ENCODE measurements around the gene GMDS. TPM values are rescaled to one million over a fixed set of nuclear protein-coding genes. Genes with fewer than 3 reads are reported as not detected.

GMDS gene
- 7.8 and 10.0 TPM in 2 replicates for total RNA-seq (2014; rRNA removed; shearing (Covaris generic))
- 32.3 and 34.5 TPM in 2 replicates for polyA plus RNA-seq (2015; cell fraction: cytosol; rRNA removed)
- polyA plus RNA-seq (2015; cell fraction: nucleus; rRNA removed): 17.5 TPM in 2 replicates

- DNase-seq (ENCODE audit: low read depth): peak; percentile 87
Measured at GRCh38 chr6:2245103-2245876, at the start of gene GMDS. TSS of gene GMDS (minus strand) at chr6:2245605.

DNA sequence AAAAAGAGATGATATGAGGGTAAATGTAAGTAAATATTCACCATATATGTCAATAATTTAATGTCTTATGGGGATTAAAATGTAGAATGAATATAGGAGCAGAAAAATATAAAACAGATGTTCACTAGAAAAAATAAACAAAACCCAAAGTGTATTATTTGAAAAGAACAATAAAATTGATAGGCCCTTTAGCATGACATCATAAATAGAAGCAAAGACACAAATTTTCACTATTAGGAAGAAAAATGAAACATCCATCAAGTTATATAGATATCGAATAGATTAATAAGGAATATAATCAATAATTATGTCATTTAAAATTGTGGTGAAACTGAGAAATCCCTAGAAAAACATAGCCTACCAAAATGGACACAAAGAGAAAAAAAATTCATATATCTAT lies 40.1 kb upstream of the GMDS start:
- DNase-seq (ENCODE audit: low read depth): no peak

GRCh38 chr6:2275892-2276242 lies 30.5 kb upstream of the GMDS start:
- no peak for DNase-seq (ENCODE audit: low read depth)

DNA sequence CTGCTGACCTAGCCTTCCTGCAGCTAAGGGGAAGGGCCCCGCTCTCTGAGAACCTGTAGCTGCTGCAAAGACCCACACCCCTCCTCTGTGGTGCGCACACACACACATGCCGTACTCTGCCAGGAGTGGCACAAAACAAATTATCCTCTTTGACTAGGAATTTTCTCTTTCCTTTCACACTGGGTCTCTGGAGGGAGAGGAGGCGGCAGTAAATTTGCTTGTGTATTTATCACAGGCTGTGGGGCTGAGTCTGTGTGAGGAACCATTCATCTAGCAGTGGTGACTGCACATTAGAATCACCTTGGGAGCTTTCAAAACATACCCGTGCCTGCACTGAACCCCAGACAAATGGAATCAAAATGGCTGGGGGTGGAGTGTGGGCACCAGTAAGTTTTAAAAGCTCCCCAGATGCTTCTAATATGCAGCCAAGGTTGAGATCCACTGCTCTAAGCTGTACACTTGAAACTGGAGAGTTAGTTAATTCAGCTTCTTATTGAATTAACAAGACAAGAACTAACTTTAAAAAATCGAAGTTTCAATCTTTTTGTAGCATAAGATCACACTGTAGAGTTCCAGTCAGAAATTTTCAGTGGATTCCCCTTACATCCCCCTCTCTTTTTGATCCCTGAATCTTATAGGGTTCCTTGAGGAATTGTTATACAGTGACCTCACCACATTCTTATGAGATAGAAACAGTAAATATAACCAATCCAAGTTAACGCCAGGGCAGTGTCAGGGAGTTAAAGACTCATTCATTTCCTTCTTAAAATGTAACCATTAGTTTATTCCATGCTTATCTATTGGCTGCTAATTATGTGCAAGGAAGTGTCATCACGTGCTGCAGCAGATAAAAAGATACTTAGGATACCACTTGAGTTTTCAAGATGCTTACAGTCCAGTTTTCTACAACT lies 29.8 kb upstream of the GMDS start:
- peak; percentile 1 for DNase-seq (ENCODE audit: low read depth)

GRCh38 chr6:2272696-2273095 lies 27.3 kb upstream of the GMDS start:
- no peak for DNase-seq (ENCODE audit: low read depth)

DNA sequence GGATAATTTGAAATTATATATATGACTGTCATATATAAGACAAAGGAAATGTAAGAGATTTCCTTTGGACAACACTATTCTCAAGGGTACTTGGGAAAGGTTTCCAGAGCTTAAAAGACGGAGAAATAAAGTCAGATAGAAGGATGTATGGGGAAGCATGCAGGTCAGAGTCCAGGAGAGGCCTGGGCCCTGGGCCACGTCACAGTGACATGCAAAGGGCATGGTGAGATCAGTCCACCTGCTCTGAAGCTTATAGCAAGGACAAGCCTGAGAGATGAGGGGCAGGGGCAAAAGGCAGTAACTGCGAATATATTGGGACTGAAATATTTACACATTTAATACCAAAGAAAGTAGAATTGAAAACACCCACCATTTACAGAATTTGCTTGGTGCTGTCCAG lies 24.6 kb upstream of the GMDS start:
- DNase-seq (ENCODE audit: low read depth): no peak

DNA sequence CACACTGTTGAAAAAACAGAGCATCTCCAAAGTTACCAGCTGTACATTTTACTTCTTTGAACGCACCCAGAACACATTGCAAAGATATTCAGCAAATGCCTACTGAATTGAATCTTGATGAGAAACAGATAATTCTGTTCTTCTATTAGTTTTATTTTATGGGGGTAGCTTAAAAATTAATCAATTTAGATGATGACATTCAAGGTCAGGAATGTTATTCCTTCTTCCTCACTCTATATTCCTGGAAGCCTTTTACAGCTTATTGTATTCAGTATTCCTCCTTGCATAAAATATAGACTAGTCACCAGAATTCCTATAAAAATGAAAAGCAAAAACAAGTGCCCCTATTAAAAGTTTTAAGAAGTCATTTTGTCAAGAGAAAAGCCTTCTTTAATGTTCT lies 21.4 kb upstream of the GMDS start:
- DNase-seq (ENCODE audit: low read depth): no peak

GRCh38 chr6:2266031-2266795 lies 20.8 kb upstream of the GMDS start:
- no peak for DNase-seq (ENCODE audit: low read depth)

- peak; percentile 83 for DNase-seq (ENCODE audit: low read depth)
Measured at GRCh38 chr6:2264932-2265331, 19.5 kb upstream of the GMDS start.

GRCh38 chr6:2263896-2264295 lies 18.5 kb upstream of the GMDS start:
- no peak for DNase-seq (ENCODE audit: low read depth)

DNA sequence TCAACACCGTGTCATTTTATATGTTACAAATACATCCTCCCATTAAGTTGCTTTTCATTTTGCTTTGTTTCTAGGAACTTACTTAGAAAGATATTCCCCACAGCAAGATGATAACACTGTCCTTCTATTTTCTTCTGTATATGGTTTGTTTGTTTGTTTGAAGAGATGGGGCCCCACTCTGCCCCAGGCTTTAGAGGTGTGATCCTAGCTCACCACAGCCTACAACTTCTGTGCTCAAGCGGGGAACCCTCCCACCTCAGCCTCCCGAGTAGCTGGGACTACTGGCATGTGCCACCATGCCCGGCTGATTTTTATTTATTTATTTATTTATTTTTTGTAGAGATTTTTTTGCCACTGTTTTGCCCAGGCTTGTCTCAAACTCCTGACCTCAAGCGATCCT lies 14.2 kb upstream of the GMDS start:
- DNase-seq (ENCODE audit: low read depth): no peak

DNA sequence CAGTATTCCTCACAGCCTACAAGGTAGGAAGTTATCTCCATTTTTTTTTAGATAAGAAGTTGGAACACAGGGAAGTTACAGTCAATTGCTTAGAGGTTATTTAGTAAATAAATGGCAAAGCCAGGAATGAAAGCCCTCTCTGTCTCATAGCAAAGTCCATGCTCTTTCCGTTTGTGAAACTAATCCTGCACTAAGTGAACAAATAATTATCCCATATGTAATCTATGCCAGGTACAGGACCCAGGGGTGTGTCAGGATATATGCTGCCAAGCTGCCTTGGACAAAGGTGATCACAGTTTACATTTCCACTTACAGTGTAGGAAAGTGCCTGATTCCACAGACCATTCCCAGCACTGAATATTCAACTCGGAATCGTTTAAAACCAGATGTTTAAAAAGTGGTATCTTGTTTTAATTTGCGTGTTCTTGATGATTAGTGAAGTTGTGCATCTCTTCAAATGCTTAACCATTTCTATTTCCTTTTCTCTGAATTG lies 13.6 kb upstream of the GMDS start:
- DNase-seq (ENCODE audit: low read depth): no peak

- DNase-seq (ENCODE audit: low read depth): no peak
Measured at GRCh38 chr6:2258112-2258511, 12.7 kb upstream of the GMDS start.

DNA sequence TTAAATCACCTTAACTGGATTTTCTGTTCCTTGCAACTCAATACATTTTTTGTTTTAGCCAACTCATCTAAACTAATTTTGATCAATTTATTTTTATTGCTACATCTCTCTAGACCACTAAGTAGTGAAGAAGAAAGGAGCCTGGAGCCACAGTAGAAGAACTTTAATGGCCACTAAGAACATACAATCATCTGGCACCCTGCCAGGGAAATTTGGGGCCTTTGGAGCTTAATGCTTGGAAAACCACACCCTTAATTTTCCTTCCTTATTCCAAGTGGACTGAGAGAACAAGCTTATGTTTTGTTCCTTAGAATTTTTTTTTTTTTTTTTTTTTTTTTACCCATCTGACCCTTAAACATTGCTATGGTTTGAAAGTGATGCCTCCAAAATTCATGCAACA lies 12.0 kb upstream of the GMDS start:
- no peak for DNase-seq (ENCODE audit: low read depth)

- DNase-seq (ENCODE audit: low read depth): no peak
Measured at GRCh38 chr6:2254747-2255146, 9.3 kb upstream of the GMDS start.

DNA sequence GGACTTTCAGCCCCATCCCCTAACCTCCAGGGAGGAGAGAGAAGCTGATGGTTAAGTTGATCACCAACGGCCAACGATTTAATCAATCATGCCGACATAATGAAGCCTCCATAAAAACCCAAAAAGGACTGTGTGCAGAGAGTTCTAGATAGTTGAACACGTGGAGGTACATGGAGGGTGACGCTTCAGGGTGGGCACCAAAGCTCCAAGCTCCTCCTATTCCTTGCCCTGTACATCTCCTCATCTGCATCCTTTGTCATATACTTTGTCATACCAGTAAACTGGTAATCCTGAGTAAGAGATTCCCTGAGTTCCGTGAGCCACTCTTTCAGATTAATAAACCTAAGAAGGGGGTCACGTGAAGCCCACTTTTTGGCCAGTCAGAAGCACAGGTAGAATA lies 3.7 kb upstream of the GMDS start:
- no peak for DNase-seq (ENCODE audit: low read depth)

- no peak for DNase-seq (ENCODE audit: low read depth)
Measured at GRCh38 chr6:2247664-2248063, 2.3 kb upstream of the GMDS start.

DNA sequence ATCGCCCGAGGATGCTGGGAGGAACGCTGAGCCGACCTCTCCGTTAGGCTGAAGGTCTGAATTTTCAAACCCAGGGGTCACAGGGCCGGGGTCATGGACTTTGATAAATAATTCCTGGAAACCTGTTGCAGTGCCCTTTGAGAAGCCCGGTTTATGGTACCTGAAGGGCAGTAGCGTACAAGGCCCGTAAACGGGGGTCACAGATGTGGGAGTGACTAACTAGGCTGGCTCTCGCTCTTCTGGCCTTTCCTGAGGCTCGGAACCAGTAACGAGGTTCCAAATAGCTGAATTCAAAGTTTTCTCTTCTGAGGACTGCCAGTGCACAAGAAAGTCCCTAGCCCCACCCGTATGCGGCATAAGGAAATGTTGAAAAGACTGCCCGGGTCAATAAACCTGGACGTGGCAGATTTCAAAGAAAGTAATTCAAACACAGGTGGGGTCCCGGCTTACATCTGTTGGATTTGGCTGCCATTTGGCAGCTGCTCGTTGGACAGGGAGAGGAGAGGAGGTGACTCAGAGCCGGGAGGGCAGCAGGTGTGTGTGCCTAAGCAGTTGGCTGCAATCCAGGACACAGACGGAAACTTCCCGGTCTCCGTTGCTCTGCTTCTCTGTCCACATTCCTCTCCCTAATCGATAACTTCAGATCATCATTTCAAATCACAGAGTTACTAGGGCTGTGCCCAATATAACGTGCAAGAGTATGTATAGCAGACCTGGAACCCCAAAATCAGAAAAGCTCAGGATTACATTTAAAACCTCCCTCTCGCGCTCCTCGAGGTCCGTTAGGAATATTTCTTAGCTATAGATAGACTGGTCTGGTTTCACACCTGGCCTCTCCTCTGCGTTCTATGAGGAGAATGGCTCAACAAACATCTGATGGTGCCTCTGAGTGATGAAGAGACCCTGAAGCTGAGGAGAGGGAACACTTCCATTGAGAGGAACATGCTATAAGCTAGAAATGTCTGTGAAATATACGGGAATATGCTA lies 765 bp upstream of the GMDS start:
- peak; percentile 58 for DNase-seq (ENCODE audit: low read depth)

DNA sequence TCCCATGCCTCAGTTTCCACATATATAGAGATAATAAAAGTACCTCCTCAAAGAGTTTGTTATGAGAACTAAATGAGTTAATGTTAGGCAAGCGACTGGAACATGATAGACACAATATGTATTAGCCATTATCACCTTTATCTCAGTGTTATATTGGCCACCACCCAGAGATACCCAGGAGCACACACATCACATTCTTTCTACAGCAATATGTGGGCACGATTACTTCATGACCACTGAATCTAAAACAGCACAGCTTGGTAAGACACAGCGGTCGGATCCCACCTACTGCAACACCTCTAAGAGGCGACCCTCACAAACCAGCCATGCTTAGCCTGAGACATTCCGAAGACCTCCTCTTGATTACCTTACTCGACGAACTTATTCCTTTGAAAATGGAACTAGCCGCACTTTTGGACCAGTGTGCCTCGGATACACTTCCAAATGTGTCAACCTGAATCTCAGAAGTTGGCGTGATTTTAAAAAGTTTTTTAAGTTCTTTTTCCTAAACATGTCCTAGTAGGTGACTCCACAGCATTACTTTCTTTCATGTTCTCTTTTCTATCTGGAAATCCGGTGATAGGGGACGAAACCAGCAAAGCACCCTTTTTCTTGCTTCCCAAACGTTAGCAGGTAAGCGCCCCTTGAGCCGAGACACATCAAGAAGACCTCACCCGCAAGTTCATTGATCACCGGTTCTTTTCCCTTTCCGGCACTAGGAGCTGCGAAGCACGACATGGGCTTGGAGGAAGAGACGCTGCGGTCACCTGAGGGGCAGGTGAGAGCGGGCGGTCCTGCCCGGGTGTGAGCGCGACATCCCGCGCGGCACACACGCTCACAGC lies 923 bp downstream of the GMDS start:
- DNase-seq (ENCODE audit: low read depth): no peak

All from HT1080 (cell line).